NB4 (cell line): ENCODE data around the gene GPATCH8.

Experiments used
- MYC ChIP-seq: IDR thresholded peaks from 2 replicates; pipeline ENCODE4 v1.6.1; 2011; ENCODE audit warnings: low read depth, low read length
- POLR2A ChIP-seq: IDR thresholded peaks from 2 replicates; pipeline ENCODE4 v1.6.1; 2011; ENCODE audit warnings: mild to moderate bottlenecking; ENCODE audit not compliant: insufficient read length; ENCODE audit errors: extremely low read depth
- TF ChIP-seq, protein P1 (sequence below): IDR thresholded peaks from one replicate; pipeline ENCODE4 v1.5.1; 2012; ENCODE audit warnings: low read depth, low read length

DNA sequence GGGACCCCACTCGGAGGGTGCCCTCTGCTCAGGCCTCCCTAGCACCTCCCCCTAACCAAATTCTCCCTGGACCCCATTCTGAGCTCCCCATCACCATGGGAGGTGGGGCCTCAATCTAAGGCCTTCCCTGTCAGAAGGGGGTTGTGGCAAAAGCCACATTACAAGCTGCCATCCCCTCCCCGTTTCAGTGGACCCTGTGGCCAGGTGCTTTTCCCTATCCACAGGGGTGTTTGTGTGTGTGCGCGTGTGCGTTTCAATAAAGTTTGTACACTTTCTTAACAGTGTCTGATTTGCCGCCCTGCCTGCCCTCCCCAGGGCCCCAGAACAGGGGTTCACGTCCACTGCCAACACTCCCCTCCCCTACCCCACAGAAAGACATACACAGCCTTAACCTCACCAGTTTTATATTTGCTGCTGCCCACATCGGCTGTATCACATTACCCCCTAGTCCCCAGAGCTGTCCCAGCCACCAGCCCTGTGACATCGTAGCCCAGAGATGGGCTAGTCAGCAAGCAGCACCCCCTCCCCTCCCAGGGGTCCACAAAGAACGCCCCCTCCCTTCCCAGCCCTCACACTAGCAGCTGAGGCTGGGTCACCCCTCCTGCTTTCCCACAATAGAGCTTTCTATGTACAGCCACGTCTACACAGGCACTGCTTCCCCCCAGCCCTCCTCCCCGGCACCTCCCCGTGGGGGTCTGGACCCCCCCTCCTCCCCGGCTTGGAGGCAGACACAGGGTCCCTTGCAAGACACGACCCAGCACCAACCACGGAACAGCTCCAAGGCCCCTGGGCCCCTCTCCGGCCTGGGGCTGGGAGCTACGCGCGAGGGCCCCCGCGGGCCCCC is 150.2 kb downstream of the GPATCH8 start:
- TF ChIP-seq, protein P1, sequence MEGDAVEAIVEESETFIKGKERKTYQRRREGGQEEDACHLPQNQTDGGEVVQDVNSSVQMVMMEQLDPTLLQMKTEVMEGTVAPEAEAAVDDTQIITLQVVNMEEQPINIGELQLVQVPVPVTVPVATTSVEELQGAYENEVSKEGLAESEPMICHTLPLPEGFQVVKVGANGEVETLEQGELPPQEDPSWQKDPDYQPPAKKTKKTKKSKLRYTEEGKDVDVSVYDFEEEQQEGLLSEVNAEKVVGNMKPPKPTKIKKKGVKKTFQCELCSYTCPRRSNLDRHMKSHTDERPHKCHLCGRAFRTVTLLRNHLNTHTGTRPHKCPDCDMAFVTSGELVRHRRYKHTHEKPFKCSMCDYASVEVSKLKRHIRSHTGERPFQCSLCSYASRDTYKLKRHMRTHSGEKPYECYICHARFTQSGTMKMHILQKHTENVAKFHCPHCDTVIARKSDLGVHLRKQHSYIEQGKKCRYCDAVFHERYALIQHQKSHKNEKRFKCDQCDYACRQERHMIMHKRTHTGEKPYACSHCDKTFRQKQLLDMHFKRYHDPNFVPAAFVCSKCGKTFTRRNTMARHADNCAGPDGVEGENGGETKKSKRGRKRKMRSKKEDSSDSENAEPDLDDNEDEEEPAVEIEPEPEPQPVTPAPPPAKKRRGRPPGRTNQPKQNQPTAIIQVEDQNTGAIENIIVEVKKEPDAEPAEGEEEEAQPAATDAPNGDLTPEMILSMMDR, result no peak
- TF ChIP-seq MYC (no peak), POLR2A (no peak)
